Measurements from ENCODE around the gene IGSF22. TPM values are rescaled to one million over a fixed set of nuclear protein-coding genes. Genes with fewer than 3 reads are reported as not detected.

IGSF22 gene
- not detected in 3 replicates for total RNA-seq
- long read RNA-seq: 0 reads

- H3K27ac Mint-ChIP-seq (ENCODE audit: unreplicated experiment): no peak within 1 kb of the TSS
- TF ChIP-seq CTCF (IDR thresholded peaks at IDR 0.05): no peak
- no peaks in the 10 kb centered on the region for H3K27me3 Mint-ChIP-seq (ENCODE audit: low read depth)
- H3K9me3 Mint-ChIP-seq (ENCODE audit: low read depth): no peaks in the 10 kb centered on the region
- no peaks in the 10 kb centered on the region for H3K36me3 Mint-ChIP-seq (ENCODE audit: low read depth)
- H3K4me3 Mint-ChIP-seq (ENCODE audit: unreplicated experiment): no peak within 1 kb of the TSS
- DNase-seq (ENCODE audit: low spot score): no peak
- H3K4me1 Mint-ChIP-seq (ENCODE audit: low read depth): peaks cover 10% of the 10 kb centered on the region
Observed at GRCh38 chr11:18726040-18726439, at the start of gene IGSF22. Gene IGSF22 (minus strand): TSS chr11:18726188. CDS start chr11:18724236, 1,952 bp downstream.

- H3K4me3 Mint-ChIP-seq (ENCODE audit: unreplicated experiment): no peak overlapping the region
- no peak for DNase-seq (ENCODE audit: low spot score)
- peaks cover 29% of the 10 kb centered on the region for H3K27me3 Mint-ChIP-seq (ENCODE audit: low read depth)
- no peak for TF ChIP-seq CTCF (IDR thresholded peaks at IDR 0.05)
- no peaks in the 10 kb centered on the region for H3K9me3 Mint-ChIP-seq (ENCODE audit: low read depth)
- H3K4me1 Mint-ChIP-seq (ENCODE audit: low read depth): no peaks in the 10 kb centered on the region
- H3K36me3 Mint-ChIP-seq (ENCODE audit: low read depth): no peaks in the 10 kb centered on the region
- H3K27ac Mint-ChIP-seq (ENCODE audit: unreplicated experiment): no peak overlapping the region
Observed at GRCh38 chr11:18774801-18775200, 48.8 kb upstream of the IGSF22 start.

- Mint-ChIP-seq H3K36me3 (ENCODE audit: low read depth) (no peaks in the 10 kb centered on the region), H3K4me1 (ENCODE audit: low read depth) (no peaks in the 10 kb centered on the region), H3K4me3 (ENCODE audit: unreplicated experiment) (no peak overlapping the region), H3K27me3 (ENCODE audit: low read depth) (peaks cover 29% of the 10 kb centered on the region), H3K27ac (ENCODE audit: unreplicated experiment) (no peak overlapping the region), H3K9me3 (ENCODE audit: low read depth) (no peaks in the 10 kb centered on the region)
- no peak for DNase-seq (ENCODE audit: low spot score)
- TF ChIP-seq CTCF (IDR thresholded peaks at IDR 0.05): no peak
Observed at GRCh38 chr11:18773681-18774080, 47.7 kb upstream of the IGSF22 start.

- Mint-ChIP-seq H3K27ac (ENCODE audit: unreplicated experiment) (no peak overlapping the region), H3K36me3 (ENCODE audit: low read depth) (no peaks in the 10 kb centered on the region), H3K4me3 (ENCODE audit: unreplicated experiment) (no peak overlapping the region), H3K4me1 (ENCODE audit: low read depth) (no peaks in the 10 kb centered on the region), H3K27me3 (ENCODE audit: low read depth) (peaks cover 29% of the 10 kb centered on the region), H3K9me3 (ENCODE audit: low read depth) (no peaks in the 10 kb centered on the region)
- TF ChIP-seq CTCF (IDR thresholded peaks at IDR 0.05): no peak
- DNase-seq (ENCODE audit: low spot score): no peak
Observed at GRCh38 chr11:18773104-18773503, 47.1 kb upstream of the IGSF22 start.

- peaks cover 26% of the 10 kb centered on the region for H3K27me3 Mint-ChIP-seq (ENCODE audit: low read depth)
- H3K4me1 Mint-ChIP-seq (ENCODE audit: low read depth): no peaks in the 10 kb centered on the region
- no peaks in the 10 kb centered on the region for H3K9me3 Mint-ChIP-seq (ENCODE audit: low read depth)
- H3K27ac Mint-ChIP-seq (ENCODE audit: unreplicated experiment): no peak overlapping the region
- DNase-seq (ENCODE audit: low spot score): no peak
- no peaks in the 10 kb centered on the region for H3K36me3 Mint-ChIP-seq (ENCODE audit: low read depth)
- TF ChIP-seq CTCF (IDR thresholded peaks at IDR 0.05): no peak
- no peak overlapping the region for H3K4me3 Mint-ChIP-seq (ENCODE audit: unreplicated experiment)
Observed at GRCh38 chr11:18772211-18772610, 46.2 kb upstream of the IGSF22 start.
